Putamen (tissue), 1 donor: ENCODE results near the gene KDELR3.
A peak's percentile ranks its signal among the peaks of the same experiment; 100 is the strongest.

Experiments
- DNase-seq: peaks from one replicate; pipeline ENCODE4 v3.0.0-alpha.2; 2016; ENCODE audit warnings: low spot score

The KDELR3 gene

GRCh38 chr22:38440747-38441350 is 27.0 kb upstream of the KDELR3 start:
- DNase-seq, result no peak

- no peak for DNase-seq
These were observed 26.1 kb upstream of the KDELR3 start for GRCh38 chr22:38441620-38442287.

- DNase-seq, result no peak
These were observed 24.8 kb upstream of the KDELR3 start for GRCh38 chr22:38442967-38443627.

- no peak for DNase-seq
These were observed 24.0 kb upstream of the KDELR3 start for GRCh38 chr22:38443628-38444521.

- no peak for DNase-seq
These were observed 23.1 kb upstream of the KDELR3 start for GRCh38 chr22:38444783-38445182.

GRCh38 chr22:38446018-38446601 is 21.8 kb upstream of the KDELR3 start:
- DNase-seq, result no peak

GRCh38 chr22:38448945-38449745 is 18.8 kb upstream of the KDELR3 start:
- no peak for DNase-seq

GRCh38 chr22:38449776-38450175 is 18.1 kb upstream of the KDELR3 start:
- peak; percentile 71 for DNase-seq

- no peak for DNase-seq
These were observed 17.6 kb upstream of the KDELR3 start for GRCh38 chr22:38450234-38450797.

- DNase-seq, result no peak
These were observed 16.5 kb upstream of the KDELR3 start for GRCh38 chr22:38451404-38451803.

GRCh38 chr22:38451864-38452263 is 16.0 kb upstream of the KDELR3 start:
- DNase-seq, result no peak

- peak; percentile 68 for DNase-seq
These were observed 15.4 kb upstream of the KDELR3 start for GRCh38 chr22:38452373-38453065.

- DNase-seq, result no peak
These were observed 14.7 kb upstream of the KDELR3 start for GRCh38 chr22:38453066-38453672.

GRCh38 chr22:38453996-38454352 is 13.9 kb upstream of the KDELR3 start:
- no peak for DNase-seq

GRCh38 chr22:38454353-38455075 is 13.4 kb upstream of the KDELR3 start:
- no peak for DNase-seq

GRCh38 chr22:38455076-38455529 is 12.8 kb upstream of the KDELR3 start, which contains the start of gene KCNJ4:
Gene KCNJ4 (minus strand): TSS chr22:38455199. CDS start chr22:38428132, 27,067 bp downstream.
- DNase-seq, result no peak

GRCh38 chr22:38455530-38456271 is 12.2 kb upstream of the KDELR3 start:
- DNase-seq, result no peak

GRCh38 chr22:38456272-38456835 is 11.5 kb upstream of the KDELR3 start:
- no peak for DNase-seq
